Measurements from ENCODE around the gene EFCAB10. TPM values are rescaled to one million over a fixed set of nuclear protein-coding genes. Genes with fewer than 3 reads are reported as not detected.
A peak's percentile ranks its signal among the peaks of the same experiment; 100 is the strongest.
"Not testable (repeated sequence)": the region's sequence is repeated elsewhere in the genome, so short reads cannot be mapped to it uniquely, and the experiment has no call there.

EFCAB10 gene
- total RNA-seq, 1 experiment from 2014 or later: 1.4 TPM

DNA sequence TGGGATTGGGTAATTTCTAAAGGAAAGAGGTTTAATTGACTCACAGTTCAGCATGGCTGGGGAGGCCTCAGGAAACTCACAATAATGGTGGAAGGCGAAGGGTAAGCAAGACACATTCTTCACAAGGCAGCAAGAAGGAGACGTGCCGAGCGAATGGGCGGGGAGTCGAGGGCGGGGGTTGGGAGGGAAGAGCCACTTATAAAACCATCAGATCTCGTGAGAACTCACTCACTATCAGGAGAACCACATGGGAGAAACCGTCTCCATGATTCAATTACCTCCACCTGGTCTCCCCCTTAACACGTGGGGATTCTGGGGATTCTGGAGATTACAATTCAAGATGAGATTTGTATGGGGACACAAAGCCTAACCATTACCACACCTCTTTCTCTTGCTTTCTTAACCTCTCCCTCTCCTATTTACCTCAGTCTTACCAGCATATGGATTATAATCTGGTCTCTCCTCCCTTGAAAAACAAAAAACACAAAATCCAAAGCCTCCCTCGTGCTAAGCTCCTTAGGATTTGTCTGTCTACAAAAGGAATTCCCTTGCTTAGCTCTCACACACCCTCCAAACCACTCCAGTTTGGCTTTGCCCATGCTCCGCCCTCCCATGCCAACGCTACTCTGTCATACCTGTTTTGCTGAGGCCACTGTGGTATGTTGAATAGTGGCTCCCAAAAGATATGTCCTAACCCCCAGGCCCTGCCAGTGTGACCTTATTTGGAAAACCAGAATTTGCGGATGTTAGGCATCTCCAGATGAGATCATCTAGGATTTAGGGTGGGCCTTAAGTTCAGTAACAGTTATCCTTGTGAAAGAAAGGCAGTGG is 19.6 kb upstream of the EFCAB10 start:
- in situ Hi-C loops (cut with HindIII; ENCODE audit: low pct_unique_long_range_greater_than_20kb, low sequenced_read_pairs): no loop called here
- no peak for DNase-seq (ENCODE audit: low read depth)

DNA sequence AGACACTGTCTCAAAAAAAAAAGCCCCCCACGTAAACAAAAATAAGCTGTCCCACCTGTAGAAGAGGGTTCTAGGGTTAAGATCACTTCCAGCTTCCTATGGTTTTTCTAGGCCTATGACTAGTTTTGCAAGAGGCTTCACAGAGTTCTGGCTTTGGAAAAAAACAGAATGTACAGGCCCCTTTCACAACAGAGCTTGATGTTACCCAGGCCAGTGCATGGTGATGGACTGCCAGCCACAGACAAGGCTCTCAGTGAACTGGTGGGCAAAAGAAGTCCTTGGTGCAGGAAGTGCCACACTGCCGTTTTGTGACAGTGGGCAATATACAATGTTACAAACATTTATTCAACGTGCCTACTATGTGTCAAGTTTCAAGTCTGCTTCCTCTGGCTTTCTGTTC is 18.3 kb upstream of the EFCAB10 start:
- no peak for DNase-seq (ENCODE audit: low read depth)
- in situ Hi-C loops (cut with HindIII; ENCODE audit: low pct_unique_long_range_greater_than_20kb, low sequenced_read_pairs): no loop called here

DNA sequence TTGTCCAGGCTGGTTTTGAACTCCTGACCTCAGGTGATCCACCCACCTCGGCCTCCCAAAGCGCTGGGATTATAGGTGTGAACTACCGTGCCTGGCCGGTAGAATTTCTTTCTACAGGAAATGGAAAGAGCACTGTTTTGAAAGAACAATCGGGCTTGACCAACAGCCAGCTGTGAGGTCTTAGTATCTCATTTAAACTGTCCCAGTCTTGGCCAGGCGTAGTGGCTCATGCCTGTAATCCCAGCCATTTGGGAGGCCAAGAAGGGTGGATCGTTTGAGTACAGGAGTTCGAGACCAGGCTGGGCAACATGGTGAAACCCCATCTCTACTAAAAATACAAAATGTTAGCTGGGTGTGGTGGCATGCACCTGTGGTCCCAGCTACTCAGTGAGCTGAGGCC is 17.8 kb upstream of the EFCAB10 start:
- DNase-seq (ENCODE audit: low read depth); in situ Hi-C loops (cut with HindIII; ENCODE audit: low pct_unique_long_range_greater_than_20kb, low sequenced_read_pairs): not testable (repeated sequence)

DNA sequence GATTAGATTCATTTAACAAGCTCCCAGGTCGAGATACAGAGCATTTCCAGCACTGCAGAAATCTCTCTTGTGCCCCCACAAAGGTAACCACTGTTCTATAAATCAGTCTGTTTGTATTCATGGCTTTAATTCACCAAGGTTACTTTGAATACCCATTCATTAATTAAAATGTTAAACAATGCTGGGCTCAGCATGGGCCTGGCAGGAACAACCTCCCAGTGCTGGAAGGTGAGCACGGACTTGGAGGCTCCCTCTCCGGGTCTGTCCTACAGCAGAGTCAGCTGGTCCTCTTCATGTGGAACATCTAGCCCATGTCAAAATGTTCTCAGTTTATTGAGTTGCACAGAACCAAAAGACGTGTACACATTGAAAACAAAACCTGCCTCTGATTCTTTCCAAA is 15.6 kb upstream of the EFCAB10 start:
- in situ Hi-C loops (cut with HindIII; ENCODE audit: low pct_unique_long_range_greater_than_20kb, low sequenced_read_pairs): no loop called here
- DNase-seq (ENCODE audit: low read depth): no peak

DNA sequence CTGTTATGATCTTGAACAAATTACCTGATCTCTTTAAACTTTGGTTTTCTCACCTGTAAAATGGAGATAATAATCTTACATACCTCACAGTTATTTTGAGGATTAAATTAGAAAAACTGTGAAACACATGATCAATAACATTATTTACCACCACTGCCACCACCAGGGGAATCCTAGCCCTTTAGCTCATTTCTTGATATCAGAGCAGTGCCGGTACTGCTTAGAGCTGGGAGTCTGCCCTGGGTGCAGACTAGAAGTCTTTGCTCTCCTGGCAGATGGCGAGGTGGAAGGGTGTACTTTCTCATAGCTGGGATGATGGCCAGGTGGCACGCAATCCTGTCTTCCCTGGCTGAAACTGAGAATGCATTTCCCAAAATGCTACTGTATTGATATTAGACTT is 12.7 kb upstream of the EFCAB10 start:
- in situ Hi-C loops (cut with HindIII; ENCODE audit: low pct_unique_long_range_greater_than_20kb, low sequenced_read_pairs): no loop called here
- DNase-seq (ENCODE audit: low read depth): no peak

DNA sequence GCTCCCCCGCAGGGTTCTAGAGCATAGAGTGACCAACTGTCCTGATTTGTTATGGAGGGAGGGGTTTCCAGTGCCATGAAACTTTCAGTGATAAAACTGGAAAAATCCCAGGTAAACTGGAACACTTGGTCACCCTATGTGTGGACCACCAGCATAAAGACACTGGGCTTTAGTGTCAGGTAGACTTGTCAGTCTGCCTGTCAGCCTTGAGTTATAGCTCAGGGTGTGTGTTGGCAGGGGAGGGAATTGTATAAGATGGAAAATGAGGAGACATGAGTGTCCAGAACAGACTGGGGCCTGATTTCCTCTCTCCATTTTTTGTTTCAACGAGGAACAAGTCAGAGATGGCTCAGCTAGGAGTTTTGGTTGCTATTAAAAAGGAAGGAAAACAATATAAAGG is 10.2 kb upstream of the EFCAB10 start:
- no peak for DNase-seq (ENCODE audit: low read depth)
- in situ Hi-C loops (cut with HindIII; ENCODE audit: low pct_unique_long_range_greater_than_20kb, low sequenced_read_pairs): no loop called here

DNA sequence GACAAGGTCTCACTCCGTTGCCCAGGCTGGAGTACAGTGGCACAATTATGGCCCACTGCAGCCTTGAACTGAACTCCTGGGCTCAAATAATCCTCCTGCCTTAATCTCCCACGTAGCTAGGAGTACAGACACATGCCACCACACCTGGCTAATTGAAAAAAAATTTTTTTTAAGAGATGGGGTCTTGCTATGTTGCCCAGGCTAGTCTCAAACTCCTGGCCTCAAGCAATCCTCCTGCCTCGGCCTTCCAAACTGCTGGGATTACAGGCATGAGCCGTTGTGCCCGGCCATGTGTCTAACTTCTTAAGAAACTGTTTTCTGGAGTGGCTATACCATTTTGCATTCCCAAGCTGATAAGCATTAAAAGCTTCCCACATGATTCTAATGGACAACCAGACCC is 9.5 kb upstream of the EFCAB10 start:
- DNase-seq (ENCODE audit: low read depth): no peak
- in situ Hi-C loops (cut with HindIII; ENCODE audit: low pct_unique_long_range_greater_than_20kb, low sequenced_read_pairs): no loop called here

DNA sequence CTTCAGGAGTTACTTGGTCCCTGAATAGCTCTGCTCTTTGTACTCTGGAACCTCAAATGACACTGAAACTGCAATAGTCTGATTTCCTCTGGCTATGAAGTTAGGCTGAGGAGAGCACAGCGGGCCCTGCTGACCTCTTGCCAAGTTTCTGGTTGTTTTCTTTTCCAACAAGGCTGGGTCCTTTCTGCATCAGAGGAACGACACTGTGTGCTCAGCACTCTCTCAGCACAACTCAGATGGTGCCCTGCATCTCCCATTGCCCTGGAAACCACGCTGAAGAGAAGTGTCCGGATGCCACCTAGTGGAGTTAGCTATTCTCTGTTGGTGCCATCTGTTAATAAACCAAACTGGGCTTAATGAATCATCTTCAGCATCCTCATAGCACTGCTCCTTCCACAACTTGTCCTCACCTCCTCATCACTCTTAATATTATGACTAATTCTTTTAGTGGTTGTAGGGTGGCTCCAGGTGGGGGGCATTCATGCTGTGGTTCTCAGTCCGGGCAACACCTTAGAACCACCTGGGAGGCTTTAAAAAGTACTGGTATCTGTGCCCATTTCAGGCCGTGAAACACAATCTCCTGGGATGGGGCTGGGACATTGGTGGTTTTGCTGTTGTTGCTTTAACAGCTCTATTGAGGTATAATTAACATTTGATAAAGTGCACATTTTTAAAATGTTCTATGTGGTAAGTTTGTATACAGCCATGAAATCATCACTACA is 8.2 kb upstream of the EFCAB10 start:
- in situ Hi-C loops (cut with HindIII; ENCODE audit: low pct_unique_long_range_greater_than_20kb, low sequenced_read_pairs): no loop called here
- DNase-seq (ENCODE audit: low read depth): peak; percentile 72

DNA sequence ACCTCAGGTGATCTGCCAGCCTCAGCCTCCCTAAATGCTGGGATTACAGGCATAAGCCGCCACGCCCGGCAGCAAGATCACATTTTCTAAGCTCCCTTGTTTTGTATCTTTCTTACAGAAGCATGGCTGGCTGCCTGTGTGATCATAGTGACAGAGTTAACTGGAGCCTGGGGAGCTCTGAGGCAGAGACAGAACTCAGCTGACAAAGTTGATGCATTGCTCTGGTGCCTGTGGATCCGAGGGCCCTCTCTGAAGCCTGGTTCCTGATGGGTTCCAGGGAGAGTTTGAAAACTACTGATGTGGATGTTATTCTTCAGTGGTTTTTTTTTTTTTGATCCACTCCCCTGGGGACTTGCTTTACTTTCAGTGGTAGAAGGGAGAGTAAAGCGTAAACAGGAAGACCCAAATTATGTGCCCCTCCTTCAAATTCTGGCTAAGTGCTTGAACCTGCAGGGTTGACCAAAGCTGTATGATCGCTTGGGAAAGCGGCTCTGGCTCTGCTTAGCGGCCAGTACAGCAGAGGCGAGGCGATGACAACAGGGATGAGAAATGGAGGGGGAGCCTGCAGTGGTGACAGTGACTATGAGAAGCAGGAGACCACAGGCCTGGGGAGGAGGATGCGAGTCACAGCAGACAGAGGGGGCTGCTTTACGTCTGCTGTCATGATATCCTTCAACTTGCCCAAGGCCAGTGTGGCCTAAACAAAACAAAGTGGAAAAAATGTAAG is 6.8 kb upstream of the EFCAB10 start:
- in situ Hi-C loops (cut with HindIII; ENCODE audit: low pct_unique_long_range_greater_than_20kb, low sequenced_read_pairs): no loop called here
- no peak for DNase-seq (ENCODE audit: low read depth)

DNA sequence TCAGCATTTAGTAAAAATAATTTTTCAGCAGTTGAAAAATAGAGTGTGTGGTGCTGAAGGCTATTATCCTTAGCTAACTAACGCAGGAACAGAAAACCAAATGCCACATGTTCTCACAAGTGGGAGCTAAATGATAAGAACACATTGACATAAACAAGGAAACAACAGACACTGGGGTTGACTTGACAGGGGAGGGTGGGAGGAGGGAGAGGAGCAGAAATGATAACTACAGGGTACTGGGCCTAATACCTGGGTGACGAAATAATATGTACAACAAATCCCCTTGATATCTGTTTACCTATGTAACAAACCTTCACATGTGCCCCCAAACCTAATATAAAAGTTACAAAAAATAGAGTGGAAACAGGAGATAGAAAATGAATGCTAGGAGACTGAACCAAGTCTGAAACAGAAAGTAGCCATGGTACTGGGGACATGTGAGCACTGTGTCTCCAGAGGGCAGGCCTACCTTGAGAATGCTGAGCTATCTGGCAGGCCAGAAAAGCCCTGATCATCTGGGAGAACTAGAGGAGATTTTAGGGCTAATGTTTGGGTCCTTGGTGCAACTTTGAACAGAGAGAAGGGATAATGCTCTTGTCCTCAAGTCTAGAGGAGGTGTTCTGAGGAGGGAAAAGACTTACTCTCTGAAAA is 4.7 kb upstream of the EFCAB10 start:
- DNase-seq (ENCODE audit: low read depth): no peak
- in situ Hi-C loops (cut with HindIII; ENCODE audit: low pct_unique_long_range_greater_than_20kb, low sequenced_read_pairs): no loop called here

DNA sequence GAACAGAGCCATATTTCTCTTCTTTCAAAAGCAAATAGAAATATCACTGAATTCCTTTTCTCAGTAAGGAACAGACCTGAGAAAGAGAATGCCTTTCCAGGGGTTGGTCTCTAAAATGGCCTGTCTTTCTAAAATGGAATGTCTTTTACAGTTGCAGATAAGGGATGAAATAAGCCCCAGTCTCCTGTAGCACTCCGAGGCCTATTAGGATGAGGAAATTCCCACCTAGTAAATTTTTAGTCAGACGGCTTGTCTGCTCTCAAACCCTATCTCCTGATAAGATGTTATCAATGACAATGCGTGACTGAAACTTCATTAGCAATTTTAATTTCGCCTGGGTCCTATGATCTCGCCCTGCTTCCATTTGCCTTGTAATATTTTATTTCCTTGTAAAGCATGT is 2.9 kb upstream of the EFCAB10 start:
- DNase-seq (ENCODE audit: low read depth): peak; percentile 15
- in situ Hi-C loops (cut with HindIII; ENCODE audit: low pct_unique_long_range_greater_than_20kb, low sequenced_read_pairs): no loop called here

DNA sequence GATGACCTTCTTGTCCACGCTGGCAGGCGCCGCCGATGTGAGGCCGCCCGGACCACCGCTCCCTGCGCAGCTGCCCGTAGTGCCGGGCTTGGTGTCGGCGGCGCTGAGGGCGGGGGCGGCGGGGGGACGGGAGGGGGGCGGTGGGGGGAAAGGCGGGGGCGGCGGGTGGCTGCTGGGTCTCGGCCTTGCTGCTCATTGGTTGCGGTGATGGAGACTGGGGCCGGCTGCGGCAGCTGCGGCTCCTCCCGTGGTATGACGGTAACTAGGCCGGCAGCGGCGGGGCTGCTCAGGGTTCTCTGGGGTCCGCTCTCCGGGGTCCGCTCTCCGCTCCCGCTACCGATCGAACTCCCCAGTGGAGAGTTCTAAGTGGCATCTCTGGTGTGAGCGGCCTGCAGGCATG is 1.8 kb upstream of the EFCAB10 start:
- in situ Hi-C loops (cut with HindIII; ENCODE audit: low pct_unique_long_range_greater_than_20kb, low sequenced_read_pairs): no loop called here
- DNase-seq (ENCODE audit: low read depth): no peak

DNA sequence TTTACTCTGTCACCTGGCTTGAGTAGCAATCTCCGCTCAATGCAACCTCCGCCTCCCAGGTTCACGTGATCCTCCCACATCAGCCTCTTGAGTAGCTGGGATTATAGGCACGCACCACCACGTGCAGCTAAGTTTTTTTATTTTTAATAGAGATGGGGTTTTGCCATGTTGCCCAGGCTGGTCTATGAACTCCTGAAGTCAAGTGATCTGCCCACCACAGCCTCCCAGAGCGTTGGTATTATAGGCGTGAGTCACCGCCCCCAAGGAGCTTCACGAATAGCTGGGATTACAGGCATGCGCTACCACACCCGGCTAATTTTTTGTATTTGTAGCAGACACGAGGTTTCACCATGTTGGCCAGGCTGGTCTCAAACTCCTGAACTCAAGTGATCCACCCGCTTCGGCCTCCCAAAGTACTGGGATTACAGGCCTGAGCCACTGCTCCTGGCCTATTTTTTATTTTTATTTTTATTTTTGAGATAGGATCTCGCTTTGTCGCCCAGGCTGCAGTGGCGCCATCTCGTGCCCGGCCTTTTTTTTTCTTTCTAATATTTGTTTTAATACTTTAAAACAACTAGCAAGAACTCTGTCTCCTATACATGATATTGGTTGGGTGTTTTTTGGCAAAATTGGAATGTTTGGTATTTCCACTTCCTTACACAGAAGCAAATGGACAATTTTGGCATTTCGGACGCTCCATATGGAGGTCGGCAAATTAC is 1.1 kb downstream of the EFCAB10 start:
- in situ Hi-C loops (cut with HindIII; ENCODE audit: low pct_unique_long_range_greater_than_20kb, low sequenced_read_pairs): no loop called here
- peak; percentile 53 for DNase-seq (ENCODE audit: low read depth)

DNA sequence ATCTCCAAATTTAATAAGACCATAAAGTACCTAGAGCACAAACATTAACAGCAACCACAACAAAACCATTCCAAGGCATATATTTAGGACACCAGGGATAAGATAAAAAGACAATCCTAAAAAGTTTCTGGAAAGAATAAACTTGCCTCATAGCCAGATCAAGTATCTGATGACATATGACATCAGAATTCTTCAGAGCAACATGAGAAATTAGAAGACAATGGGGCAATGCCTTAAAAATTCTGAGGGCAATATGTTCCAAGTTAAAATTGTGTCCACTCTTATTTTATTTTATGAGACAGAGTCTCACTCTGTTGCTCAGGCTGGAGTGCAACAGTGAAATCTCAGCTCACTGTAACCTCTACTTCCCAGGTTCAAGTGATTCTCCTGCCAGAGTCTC is 2.8 kb downstream of the EFCAB10 start:
- in situ Hi-C loops (cut with HindIII; ENCODE audit: low pct_unique_long_range_greater_than_20kb, low sequenced_read_pairs): no loop called here
- no peak for DNase-seq (ENCODE audit: low read depth)

DNA sequence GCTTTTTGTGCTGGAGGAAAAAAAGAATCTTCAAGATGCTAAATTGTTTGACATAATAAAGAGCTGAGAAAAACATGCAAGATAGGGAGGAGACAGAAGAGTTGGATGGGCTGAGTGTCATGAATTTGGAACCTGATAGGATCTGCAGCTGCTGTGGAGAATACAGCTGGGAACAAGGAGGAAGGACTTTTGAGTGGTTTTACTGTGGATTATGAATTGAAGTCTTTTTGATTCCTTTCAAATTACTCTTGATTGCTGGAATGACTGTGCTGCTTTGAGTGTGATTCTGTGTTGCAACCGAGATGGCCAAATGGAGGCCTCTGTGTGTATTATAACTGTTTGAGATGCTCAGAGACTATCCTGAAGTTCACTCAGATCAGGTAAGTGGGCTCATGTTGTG is 4.0 kb downstream of the EFCAB10 start:
- in situ Hi-C loops (cut with HindIII; ENCODE audit: low pct_unique_long_range_greater_than_20kb, low sequenced_read_pairs): no loop called here
- DNase-seq (ENCODE audit: low read depth): no peak

DNA sequence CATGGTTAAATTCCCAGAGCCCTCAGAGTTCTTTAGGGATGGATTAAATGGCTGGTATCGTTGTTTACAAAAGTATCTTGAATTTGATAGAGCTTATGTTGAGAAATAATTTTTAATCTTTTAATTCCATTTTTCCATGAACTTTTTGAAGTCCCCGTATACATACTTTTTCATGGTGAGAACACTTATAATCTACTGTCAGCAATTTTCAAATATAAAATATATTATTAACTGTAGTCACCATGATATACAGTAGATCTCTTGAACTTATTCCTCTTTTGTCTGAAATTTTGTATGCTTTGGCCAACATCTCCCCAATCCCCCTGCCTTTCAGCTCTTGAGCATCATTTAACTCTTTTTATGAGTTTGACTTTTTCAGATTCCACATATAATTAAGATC is 9.4 kb downstream of the EFCAB10 start:
- in situ Hi-C loops (cut with HindIII; ENCODE audit: low pct_unique_long_range_greater_than_20kb, low sequenced_read_pairs): no loop called here
- DNase-seq (ENCODE audit: low read depth): no peak

DNA sequence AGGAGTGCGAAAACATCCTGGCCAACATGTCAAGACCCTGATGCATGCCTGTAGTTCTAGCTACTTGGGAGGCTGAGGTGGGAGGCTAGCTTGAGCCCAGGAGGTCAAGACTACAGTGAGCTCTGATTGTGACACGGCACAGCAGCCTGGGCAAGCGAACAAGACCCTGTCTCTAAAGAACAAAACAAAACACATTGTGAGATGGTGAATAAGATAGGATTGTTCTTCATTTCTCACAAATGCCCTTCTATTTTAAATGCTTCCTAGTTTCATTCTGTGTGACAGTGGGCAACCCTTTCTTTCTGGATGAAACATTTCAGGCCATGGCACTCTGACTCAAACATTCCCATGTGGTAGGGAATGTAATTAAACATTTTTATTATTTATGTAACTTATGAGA is 13.5 kb downstream of the EFCAB10 start:
- DNase-seq (ENCODE audit: low read depth): no peak
- in situ Hi-C loops (cut with HindIII; ENCODE audit: low pct_unique_long_range_greater_than_20kb, low sequenced_read_pairs): no loop called here

DNA sequence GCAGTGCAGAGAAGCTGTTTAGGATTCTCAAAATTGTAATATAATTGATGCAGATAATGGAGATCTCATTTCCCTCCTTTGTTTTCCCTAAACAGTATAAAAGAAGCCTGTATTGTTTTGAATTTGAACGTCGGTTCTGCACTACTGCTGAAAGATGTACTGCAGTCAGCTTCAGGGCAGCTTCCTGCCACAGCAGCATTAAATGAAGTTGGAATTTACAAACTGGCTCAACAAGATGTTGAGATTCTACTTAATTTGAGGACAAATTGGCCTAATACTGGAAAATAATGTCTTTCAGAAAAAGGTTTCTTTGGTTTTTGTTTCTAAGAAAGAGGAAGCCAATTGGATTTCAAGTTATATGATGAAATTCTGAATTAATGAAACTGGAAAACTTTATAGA is 14.3 kb downstream of the EFCAB10 start:
- in situ Hi-C loops (cut with HindIII; ENCODE audit: low pct_unique_long_range_greater_than_20kb, low sequenced_read_pairs): no loop called here

More for the DNA sequence above, 14.3 kb downstream of the EFCAB10 start:
- DNase-seq (ENCODE audit: low read depth): no peak
